HG03342 (cell line): ENCODE results near the gene SHC2.
"Not testable (repeated sequence)": the region's sequence is repeated elsewhere in the genome, so short reads cannot be mapped to it uniquely, and the experiment has no call there.

Experiments
- ATAC-seq: cut with Tn5 transposase; IDR thresholded peaks from one replicate; pipeline ENCODE4 v1.9.1; 2021; ENCODE audit warnings: mild to moderate bottlenecking, moderate library complexity; ENCODE audit not compliant: unreplicated experiment

SHC2 gene

GRCh38 chr19:492091-492531, 31.3 kb upstream of the SHC2 start:
- no peak for ATAC-seq

- ATAC-seq, result no peak
Measured at GRCh38 chr19:491146-491741, 30.4 kb upstream of the SHC2 start.

- no peak for ATAC-seq
Measured at GRCh38 chr19:489418-490196, 28.8 kb upstream of the SHC2 start.

GRCh38 chr19:488505-489417, 27.9 kb upstream of the SHC2 start:
- ATAC-seq, result peak; percentile 80

- ATAC-seq, result no peak
Measured at GRCh38 chr19:485583-486236, 24.9 kb upstream of the SHC2 start.

GRCh38 chr19:485077-485476, 24.2 kb upstream of the SHC2 start:
- ATAC-seq, result no peak

- ATAC-seq, result no peak
Measured at GRCh38 chr19:484494-484893, 23.7 kb upstream of the SHC2 start.

GRCh38 chr19:483332-484072, 22.7 kb upstream of the SHC2 start:
- ATAC-seq, result no peak

- ATAC-seq, result no peak
Measured at GRCh38 chr19:482186-483041, 21.6 kb upstream of the SHC2 start.

GRCh38 chr19:481100-481499, 20.3 kb upstream of the SHC2 start:
- not testable (repeated sequence) for ATAC-seq

- ATAC-seq, result no peak
Measured at GRCh38 chr19:480016-480855, 19.4 kb upstream of the SHC2 start.

GRCh38 chr19:478976-479375, 18.1 kb upstream of the SHC2 start:
- ATAC-seq, result no peak

- no peak for ATAC-seq
Measured at GRCh38 chr19:478236-478903, 17.5 kb upstream of the SHC2 start.

GRCh38 chr19:475360-475759, 14.5 kb upstream of the SHC2 start:
- no peak for ATAC-seq

GRCh38 chr19:474126-475078, 13.6 kb upstream of the SHC2 start:
- no peak for ATAC-seq

GRCh38 chr19:472005-472858, 11.4 kb upstream of the SHC2 start:
- ATAC-seq, result no peak
